ENCODE data around the gene KIF26A. TPM values are rescaled to one million over a fixed set of nuclear protein-coding genes. Genes with fewer than 3 reads are reported as not detected.

KIF26A gene
- total RNA-seq, 1 donor from 2014 or later: 0.26 TPM

- no peaks in the 10 kb centered on the region for H3K27me3 ChIP-seq (ENCODE audit: control insufficient read depth, insufficient read depth, low read length)
- FAIRE-seq: no peak
- H3K36me3 ChIP-seq (ENCODE audit: control insufficient read depth, insufficient read depth, low read length): no peaks in the 10 kb centered on the region
- no peak for DNase-seq (ENCODE audit: low read depth)
- H3K4me3 ChIP-seq (ENCODE audit: low read depth, low read length): no peak overlapping the region
- no peak for TF ChIP-seq CTCF (IDR thresholded peaks at IDR 0.05; ENCODE audit: insufficient read depth, low read length, severe bottlenecking)
Measured at GRCh38 chr14:104159990-104160389, 21.6 kb downstream of the KIF26A start.

- H3K36me3 ChIP-seq (ENCODE audit: control insufficient read depth, insufficient read depth, low read length): no peaks in the 10 kb centered on the region
- DNase-seq (ENCODE audit: low read depth) (no peak), FAIRE-seq (no peak)
- no peak for TF ChIP-seq CTCF (IDR thresholded peaks at IDR 0.05; ENCODE audit: insufficient read depth, low read length, severe bottlenecking)
- H3K4me3 ChIP-seq (ENCODE audit: low read depth, low read length): no peak overlapping the region
- no peaks in the 10 kb centered on the region for H3K27me3 ChIP-seq (ENCODE audit: control insufficient read depth, insufficient read depth, low read length)
Measured at GRCh38 chr14:104161602-104162367, 23.4 kb downstream of the KIF26A start.

GRCh38 chr14:104162495-104162894, 24.1 kb downstream of the KIF26A start:
- no peak for FAIRE-seq
- Histone ChIP-seq H3K4me3 (ENCODE audit: low read depth, low read length) (no peak overlapping the region), H3K36me3 (ENCODE audit: control insufficient read depth, insufficient read depth, low read length) (no peaks in the 10 kb centered on the region), H3K27me3 (ENCODE audit: control insufficient read depth, insufficient read depth, low read length) (no peaks in the 10 kb centered on the region)
- DNase-seq (ENCODE audit: low read depth): no peak
- TF ChIP-seq CTCF (IDR thresholded peaks at IDR 0.05; ENCODE audit: insufficient read depth, low read length, severe bottlenecking): no peak

GRCh38 chr14:104163541-104163940, 25.2 kb downstream of the KIF26A start:
- TF ChIP-seq CTCF (IDR thresholded peaks at IDR 0.05; ENCODE audit: insufficient read depth, low read length, severe bottlenecking): no peak
- Histone ChIP-seq H3K27me3 (ENCODE audit: control insufficient read depth, insufficient read depth, low read length) (no peaks in the 10 kb centered on the region), H3K36me3 (ENCODE audit: control insufficient read depth, insufficient read depth, low read length) (no peaks in the 10 kb centered on the region), H3K4me3 (ENCODE audit: low read depth, low read length) (no peak overlapping the region)
- DNase-seq (ENCODE audit: low read depth): no peak
- FAIRE-seq: no peak

- Histone ChIP-seq H3K27me3 (ENCODE audit: control insufficient read depth, insufficient read depth, low read length) (no peaks in the 10 kb centered on the region), H3K4me3 (ENCODE audit: low read depth, low read length) (no peak overlapping the region), H3K36me3 (ENCODE audit: control insufficient read depth, insufficient read depth, low read length) (no peaks in the 10 kb centered on the region)
- DNase-seq (ENCODE audit: low read depth) (no peak), FAIRE-seq (no peak)
- no peak for TF ChIP-seq CTCF (IDR thresholded peaks at IDR 0.05; ENCODE audit: insufficient read depth, low read length, severe bottlenecking)
Measured at GRCh38 chr14:104164041-104164440, 25.7 kb downstream of the KIF26A start.

GRCh38 chr14:104164512-104164911, 26.1 kb downstream of the KIF26A start:
- H3K36me3 ChIP-seq (ENCODE audit: control insufficient read depth, insufficient read depth, low read length): no peaks in the 10 kb centered on the region
- peak; percentile 75 for FAIRE-seq
- no peak overlapping the region for H3K4me3 ChIP-seq (ENCODE audit: low read depth, low read length)
- TF ChIP-seq CTCF (IDR thresholded peaks at IDR 0.05; ENCODE audit: insufficient read depth, low read length, severe bottlenecking): no peak
- no peaks in the 10 kb centered on the region for H3K27me3 ChIP-seq (ENCODE audit: control insufficient read depth, insufficient read depth, low read length)
- no peak for DNase-seq (ENCODE audit: low read depth)

Measured in bronchial epithelial cell (primary cell).